GM18508 (cell line): ENCODE measurements around the gene SDK2.

Experiments used
- ATAC-seq: cut with Tn5 transposase; IDR thresholded peaks from one replicate; pipeline ENCODE4 v1.9.1; 2021; ENCODE audit warnings: moderate number of reproducible peaks; ENCODE audit not compliant: insufficient read depth, unreplicated experiment

SDK2 gene

DNA sequence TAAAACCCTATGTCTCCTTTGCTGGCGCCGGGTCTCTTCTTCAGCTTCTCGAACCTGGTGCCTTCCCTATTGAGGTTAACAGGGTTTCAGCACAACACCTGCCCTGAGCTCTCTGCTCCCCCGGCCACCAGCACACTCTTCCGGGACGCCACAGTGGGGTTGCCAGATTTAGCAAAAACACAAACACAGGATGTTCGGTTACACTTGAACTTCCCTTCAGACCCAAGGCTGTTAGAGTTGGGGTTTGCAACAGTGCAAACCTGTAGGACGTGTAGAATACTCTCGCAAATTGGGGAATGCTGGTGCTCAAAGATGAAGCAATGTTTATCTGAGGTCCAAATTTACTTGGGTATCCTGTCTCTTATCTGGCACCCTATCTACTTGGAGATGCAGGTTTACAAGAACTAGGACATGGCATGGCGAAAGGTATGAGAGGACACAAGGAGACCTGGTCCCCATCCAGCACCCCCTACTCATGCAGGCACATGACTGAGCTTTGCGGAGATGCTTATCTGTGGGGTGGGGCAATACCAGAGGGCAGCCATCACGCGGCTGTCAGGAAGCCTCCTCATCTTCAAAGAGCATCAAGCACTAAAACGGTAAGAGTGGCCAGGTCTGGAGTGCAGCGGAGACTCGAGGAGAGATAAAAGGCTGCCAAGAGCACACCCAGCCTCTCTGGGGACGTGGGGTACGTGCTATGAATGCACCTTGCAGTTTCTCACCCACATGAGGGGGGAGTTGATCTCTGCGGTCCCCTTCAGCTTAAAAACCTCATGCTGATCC, 52.8 kb downstream of the SDK2 start:
- no peak for ATAC-seq

DNA sequence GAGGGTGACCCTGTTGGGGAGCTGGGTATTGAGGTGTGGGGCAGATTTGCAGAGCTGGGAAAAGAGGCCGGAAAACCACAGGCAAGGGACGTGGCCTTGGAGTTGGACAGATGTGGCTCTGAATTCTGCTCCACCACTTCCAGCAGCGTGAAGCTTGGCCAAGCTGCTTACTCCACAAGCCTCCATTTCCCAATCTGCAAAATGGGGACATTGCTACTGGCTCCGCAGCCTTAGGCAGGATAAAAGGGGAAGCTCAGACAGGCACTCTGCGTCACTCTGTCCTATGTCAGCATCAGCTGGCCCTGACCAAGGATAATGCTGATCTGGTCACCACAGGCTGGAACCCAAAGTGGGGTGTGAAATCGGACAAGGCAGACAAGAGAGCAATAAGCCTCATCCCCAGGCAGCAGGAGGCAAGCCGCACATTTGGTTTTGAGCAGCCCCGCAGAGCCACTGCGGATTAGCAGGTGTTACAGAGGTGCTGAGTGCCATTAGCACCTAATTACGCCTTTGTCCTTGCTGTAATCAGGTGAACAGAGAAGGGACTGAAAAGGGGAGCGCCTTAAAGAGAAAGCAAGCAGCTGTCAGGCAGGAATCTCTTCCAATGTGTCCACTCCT, 54.8 kb downstream of the SDK2 start:
- no peak for ATAC-seq

DNA sequence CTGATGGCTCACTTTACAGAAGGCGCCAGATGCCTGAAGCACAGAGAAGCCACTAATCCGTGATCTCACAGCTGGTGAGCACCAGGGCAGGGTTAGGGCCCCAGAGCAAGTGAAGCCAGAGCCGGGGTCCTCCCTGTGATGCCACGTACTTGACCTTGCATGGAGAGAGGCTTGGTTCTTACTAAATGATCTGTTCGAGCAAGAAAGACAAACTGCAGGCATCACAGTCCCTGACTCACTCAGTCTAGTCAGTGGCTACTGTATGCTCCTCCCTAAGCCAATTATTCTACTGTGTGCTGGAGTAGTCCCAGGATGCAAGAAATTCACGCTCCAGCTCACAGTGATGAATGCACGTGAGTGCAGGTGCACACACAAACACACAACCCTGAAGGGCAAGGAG, 55.4 kb downstream of the SDK2 start:
- no peak for ATAC-seq

DNA sequence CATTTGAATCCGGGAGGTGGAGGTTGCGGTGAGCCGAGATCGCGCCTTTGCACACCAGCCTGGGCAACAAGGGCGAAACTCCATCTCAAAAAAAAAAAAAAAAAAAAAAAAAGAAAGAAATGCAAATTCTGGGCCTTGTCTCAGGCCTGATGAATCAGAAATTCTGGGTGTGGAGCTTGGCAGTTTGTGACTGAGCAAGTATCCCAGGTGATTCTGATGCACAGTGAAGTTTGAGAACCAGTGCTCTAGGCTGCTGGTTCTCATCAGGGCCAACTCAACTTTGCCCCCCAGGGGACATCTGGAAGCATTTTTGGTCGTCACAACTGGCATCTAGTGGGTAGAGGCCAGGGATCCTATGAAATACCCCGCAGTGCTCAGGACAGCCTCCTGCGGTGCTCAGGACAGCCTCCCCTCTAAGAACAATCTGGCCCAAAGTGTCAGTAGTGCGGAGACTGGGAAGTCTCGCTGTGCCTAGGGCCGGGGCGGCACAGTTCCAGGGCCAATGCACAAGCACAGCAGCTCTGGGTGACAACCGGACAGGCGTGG, 55.9 kb downstream of the SDK2 start:
- ATAC-seq = no peak

DNA sequence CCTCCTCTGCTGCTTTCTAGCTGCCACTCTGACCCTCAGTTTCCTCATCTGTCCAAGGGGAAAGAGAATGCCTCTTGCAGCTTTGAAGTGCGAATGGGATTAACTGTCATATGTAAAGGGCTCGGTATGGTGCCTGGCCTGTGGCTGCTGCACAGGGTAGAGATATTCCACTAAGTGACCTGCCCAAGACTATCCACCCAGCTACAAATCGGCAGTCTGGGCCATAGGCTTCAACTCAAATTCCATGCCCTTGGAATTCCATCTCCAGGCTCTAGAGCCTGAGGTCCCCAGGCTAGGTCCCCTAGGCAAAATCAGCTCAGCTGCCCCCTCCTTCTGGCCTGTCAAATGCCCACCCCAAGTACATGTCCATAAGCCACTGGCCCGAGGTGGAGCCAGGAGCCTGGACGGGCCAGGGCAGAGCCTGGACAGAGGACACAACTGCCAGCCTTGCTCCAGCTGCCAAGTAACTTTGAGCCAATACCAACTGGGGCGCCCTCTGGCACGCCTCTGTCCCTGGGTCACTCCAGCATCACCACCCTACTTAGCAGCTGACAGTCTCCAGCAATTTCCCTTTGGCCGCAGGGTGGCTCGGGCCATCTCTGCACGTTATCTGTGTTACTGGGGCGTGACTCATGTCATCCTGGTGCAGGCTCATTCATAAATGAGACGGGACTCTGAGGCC, 57.2 kb downstream of the SDK2 start:
- ATAC-seq = no peak

DNA sequence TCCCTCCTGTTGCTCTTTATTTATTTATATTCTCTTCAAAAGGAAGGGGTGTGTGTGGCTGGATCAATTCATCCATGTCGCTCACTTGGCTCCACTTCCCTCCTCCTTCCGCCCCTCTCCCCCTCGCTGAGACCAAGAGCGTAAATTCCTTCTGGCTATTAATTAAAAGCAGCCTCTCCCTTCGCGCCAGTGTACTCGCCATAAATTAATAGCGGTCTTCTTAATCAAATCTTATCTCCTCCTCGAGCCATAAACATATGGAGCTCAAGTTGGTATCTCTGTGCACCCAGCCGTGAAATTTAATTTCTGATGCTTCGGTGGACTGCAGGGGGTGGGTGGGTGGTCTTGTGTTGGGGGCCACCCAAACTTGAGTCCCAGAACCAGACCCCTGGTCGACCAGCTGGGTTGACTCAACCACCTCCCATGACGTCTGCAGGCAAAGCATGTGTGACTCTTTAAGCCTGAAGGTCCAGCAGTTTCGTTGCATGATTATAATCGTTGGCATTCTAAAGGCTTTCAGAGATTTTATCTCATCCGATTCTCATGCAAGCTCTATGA, 57.9 kb downstream of the SDK2 start:
- ATAC-seq = no peak

DNA sequence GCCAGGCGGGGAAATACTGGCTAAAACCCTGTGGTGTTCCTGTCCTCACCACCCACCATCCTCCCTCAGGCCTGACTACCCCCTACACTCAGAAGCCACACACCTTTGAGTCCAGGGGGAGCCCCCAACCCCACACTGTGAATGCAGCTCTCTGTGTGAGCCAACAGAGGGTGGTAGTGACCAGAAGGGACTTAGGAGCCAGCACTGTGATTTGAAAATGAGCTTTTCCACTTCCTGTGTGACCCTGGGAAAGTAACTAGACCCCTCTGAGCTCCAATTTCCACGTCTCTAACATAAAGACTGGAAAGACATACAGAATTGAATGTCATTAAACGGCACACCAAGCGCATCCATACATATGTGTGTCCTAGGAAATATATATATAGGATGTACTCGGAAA, 58.7 kb downstream of the SDK2 start:
- no peak for ATAC-seq

DNA sequence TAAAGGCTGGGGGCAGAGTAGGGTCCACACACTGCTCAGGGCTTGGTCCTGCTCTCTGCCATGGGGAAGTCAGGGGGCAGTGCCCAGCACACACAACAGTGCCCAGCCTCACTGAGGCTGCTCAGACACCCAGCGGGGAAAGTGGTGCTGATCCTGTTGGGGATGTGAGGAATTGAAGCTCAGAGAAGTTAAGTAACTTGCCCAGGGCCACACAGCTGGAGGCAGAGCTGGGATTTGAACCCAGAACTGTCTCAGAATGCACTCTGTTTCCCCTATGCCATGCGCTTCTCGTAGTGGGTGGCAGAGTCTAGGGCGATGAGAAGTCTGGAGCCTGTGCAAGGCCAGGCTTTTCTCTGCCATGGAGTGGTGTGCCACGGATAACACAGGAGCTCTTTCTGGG, 59.3 kb downstream of the SDK2 start:
- no peak for ATAC-seq

DNA sequence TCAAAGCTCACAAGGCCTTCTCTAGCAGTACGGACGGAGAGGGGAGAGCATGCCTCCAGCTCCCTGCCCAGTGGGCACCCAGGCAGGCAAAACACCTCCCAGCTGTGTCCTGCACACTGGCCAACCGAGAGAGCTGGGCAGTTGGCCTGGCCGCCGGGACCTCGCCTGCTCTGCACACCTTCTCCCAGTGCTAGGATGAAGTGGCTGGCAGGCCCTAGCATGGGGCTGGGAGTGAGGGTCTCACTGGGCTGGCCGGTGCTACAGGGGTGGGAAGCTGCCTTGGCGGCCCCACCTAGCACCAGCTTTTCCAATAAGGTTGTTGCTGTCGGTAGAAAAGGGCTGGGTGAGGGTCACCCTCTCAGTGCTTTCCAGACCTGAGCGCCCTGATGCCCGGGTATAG, 60.2 kb downstream of the SDK2 start:
- ATAC-seq = no peak

DNA sequence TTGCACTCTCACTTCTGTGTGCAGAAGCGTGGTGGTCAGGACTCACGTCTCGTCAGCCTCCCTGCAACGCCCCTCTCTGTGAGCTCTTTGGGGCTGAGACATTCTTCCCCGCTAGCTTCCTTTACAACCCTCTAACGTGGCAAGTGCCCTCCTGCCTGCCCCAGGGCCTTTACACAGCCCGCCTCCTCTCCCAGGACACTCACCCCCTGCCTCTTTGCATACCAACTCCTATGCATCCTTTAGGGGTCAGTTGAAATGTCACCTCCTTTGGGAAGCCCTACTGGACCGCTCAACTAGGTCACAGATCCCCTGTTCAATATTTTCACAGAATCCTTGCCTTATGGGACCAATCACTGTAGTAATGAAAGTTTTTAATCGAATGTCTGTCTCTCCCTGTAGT, 61.4 kb downstream of the SDK2 start:
- ATAC-seq = no peak

DNA sequence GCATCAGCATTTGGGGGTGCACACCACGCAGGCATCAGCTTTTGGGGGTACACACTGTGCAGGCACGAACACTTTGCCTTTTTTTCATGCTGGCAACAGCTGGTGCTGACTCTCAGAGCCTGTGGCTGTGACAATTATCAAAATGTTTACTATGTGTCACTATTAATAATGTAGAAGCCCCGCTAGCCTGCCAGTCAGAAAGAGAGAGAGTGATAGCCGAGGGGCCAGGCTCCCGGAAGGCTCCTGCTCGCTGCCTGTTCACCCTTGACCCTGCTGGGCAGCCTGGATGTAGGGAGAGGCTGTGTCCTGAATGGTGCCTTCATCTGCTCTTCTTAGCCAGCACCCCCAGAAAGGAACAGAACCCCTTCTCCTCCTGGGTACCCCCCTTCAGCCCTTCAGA, 61.9 kb downstream of the SDK2 start:
- ATAC-seq = no peak

DNA sequence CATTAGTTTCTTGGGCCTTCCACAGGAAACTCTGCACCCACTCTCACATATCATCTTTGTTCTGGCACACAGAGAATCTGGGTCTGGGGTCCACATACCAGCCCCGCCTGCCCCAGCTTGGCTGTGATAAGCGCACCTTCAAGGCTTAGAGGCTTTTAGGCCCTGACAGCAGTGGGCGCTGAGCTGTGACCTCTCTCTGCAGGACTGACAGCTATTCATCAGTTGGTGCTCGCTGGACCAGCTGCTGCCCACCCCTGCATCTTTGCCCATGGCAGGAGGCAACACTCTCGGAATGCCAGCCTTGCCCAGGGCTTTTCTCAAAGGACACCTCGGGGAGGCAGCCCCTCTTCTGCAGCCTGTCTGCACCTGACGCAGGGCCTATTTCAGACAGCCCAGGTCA, 62.9 kb downstream of the SDK2 start:
- ATAC-seq = no peak

DNA sequence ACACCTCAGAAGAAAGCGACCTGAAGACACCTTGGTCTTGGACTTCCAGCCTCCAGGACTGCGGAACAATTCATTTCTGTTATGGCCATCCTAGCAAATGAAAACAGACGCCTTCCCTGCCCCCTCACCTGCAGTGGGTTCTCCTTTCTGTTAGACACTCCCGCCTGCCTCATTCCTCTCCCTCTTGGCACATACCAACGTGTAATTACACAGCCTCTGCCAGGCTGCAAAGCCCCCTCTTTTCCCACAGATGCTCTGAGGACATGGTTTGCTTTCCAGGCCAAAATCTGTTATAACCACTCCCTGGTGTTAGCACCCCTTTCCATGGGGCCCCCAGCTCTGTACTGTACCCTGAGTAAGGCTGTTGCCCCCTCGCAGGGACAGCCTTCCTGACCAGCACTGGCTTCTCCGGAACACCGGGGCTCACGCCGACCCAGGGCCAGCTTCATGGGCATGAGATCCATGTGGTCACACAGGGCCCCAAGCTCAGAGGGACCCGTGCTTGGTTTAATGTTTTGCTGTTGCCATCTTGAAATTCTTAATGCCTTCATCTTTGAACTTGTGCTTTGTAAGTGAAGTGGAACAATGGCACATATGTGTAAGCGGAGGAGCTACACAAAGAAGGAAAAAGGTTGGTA, 64.1 kb downstream of the SDK2 start:
- ATAC-seq = no peak

DNA sequence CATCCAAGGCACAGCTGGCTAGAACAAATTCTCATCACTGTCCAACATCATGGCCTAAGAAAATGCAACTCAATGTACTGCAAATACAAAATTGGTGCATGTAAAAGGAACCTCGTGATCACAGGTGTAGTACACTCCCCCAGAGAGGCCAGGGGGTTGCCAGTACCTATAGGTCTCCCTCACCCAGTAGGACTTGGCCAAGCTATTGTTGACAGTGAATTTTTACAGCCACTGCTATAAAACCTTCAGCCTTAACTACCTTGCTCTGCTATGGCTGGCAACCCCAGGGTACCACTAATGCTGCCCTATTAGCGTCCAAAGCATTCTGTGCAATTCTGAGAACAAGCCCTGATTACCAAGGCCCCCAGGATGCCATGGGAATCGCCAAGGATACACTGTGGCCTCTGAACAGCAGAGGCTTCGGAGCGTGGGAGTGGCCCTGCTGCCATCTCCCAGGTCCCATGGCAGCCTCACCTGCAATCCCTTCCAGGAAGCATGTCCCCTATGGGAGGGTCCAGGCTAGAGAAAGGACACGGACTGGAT, 67.6 kb downstream of the SDK2 start:
- no peak for ATAC-seq

DNA sequence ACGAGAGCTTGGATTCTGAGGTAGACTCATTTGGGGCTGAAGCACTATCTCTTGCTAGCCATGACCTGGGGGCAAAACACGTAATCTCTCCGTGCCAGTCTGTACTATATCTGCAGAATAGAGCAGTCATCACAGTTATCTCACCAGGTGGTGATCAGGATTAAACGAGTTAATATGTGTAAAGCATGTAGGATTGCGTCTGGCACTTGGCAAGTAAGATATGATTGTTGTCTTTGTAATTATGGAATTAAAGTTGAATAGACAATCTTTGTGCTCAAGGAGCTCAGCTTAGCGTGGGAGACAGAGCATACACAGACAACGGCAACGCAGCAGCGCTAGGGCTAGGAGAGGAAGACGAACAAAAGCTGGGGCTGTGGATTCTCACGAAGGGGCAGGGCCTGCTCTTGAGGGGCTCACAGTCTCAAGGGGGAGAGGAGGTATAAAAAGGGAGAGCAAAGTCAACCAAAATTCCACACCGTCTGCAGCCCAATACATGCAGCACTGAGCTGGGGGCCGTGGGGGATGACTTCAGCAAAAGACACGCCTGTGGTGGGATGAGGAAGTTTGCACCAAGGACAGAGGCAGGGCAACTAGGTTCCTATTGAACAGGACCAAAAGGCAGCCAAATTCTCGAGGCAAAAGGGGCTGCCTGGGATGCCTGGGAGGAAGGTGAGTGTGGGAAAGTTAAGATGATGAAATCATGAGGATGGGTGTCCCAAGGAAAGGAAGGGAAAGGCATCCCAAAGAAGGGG, 68.6 kb downstream of the SDK2 start:
- ATAC-seq = no peak

DNA sequence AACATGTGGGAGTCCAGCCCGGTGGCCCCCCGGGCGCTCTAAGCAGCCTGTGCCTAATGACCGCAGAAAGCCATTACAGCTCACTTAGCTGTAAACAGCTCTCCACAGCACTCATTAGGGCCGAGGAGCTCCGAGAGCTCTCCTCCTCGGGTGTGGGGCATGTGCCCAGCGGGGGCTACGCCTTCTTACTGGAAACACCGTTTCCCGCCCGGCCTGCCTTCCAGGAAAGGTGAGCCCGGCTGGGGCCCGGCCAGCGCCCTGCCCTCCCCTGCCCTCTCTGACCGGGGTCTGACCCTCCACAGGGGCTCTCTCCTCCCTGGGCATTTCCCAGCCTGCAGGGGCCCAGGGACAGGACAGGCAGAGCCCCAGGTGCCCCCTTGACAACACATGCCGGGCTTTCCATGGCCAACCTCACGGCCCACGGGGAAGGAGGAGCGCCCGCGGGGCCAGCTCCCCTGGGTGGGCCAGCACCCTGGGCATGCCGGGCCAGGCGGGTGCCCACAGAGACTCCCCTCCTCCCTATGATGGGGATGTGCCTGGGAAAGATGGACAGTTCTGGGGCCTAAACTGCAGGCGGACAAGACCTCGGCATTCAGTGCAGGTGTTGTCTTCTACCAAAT, 72.6 kb downstream of the SDK2 start:
- ATAC-seq = no peak

DNA sequence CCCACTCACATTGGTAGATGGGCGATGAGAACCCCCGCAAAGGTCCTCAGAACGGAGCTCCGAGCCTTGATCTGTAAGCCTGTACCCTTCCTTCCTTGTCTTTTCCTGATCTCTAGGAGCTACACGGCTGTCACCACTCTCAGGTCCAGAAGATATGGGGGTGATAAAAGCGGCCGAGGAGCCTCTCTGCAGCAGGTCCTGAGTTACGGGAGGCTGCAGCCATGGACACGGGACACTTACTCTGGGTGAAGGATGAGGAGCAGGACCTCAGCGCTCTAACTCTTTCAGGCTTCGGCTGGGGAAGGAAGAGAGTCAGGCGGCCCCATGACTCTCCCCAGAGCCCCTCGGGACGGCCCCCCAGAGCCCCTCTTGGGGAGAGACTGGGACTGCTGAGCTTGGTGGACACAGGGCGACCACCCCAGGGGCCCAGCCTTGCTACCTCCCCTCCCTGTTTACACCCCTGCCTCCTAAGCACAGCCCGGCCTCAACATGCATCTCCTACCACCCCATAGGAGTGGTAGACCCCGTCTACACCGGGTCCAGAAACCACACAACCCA, 74.4 kb downstream of the SDK2 start:
- no peak for ATAC-seq

DNA sequence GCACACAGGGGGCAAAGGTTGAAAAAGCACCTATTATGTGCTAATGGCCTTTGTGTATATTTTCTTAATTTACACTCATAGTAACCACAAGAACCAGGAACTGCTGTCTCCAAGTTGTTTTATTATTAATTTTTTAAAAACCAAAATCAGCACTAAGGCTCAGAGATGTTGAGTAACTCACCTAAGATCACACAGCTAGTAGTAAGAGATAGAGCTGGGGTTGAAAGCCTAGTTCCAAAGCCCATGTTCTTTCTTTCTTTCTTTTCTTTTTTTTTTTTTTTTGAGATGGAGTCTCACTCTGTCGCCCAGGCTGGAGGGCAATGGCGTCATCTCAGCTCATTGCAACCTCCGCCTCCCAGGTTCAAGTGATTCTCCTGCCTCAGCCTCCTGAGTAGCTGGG, 75.3 kb downstream of the SDK2 start:
- no peak for ATAC-seq
